Activated T-cell treated with anti-CD3 and anti-CD28 coated beads, Interleukin-2, amount 50 U/mL, for 4 hours (primary cell): Measurements from ENCODE around the gene KIT. TPM values are rescaled to one million over a fixed set of nuclear protein-coding genes. Genes with fewer than 3 reads are reported as not detected.

Experiments
- ATAC-seq, 2 donors: fragments of 200-7000 bp; cut with Tn5 transposase; one replicate each; pipeline ENCODE4 v1.10.0; 2021
- DNase-seq: peaks from one replicate; pipeline ENCODE4 v3.0.0-alpha.2; 2020
- H3K27me3 Mint-ChIP-seq: one replicate; pipeline ENCODE4 v1.8.0; 2021; ENCODE audit warnings: low read depth, mixed read lengths
- H3K36me3 Mint-ChIP-seq: one replicate; pipeline ENCODE4 v1.8.0; 2022; ENCODE audit warnings: mixed read lengths; ENCODE audit not compliant: insufficient read depth
- H3K4me1 Mint-ChIP-seq: one replicate; pipeline ENCODE4 v1.8.0; 2021; ENCODE audit warnings: low read depth, mixed read lengths
- H3K4me3 Mint-ChIP-seq: one replicate; pipeline ENCODE4 v1.8.0; 2021; ENCODE audit warnings: mild to moderate bottlenecking, moderate library complexity, mixed read lengths
- H3K9me3 Mint-ChIP-seq: one replicate; pipeline ENCODE4 v1.8.0; 2021; ENCODE audit warnings: mixed read lengths
- total RNA-seq, 3 donors: library from RNA; stranded (reverse); gene quantifications; one replicate each; pipeline ENCODE4 v1.2.1, GENCODE V29; 2021

The KIT gene
- total RNA-seq, 3 donors from 2014 or later: 0.28 to 0.65 (median 0.32) TPM

GRCh38 chr4:54707406-54707805 is 49.6 kb downstream of the KIT start:
- Mint-ChIP-seq H3K27me3 (peaks cover 9% of the 10 kb centered on the region), H3K4me1 (peaks cover 17% of the 10 kb centered on the region), H3K9me3 (no peaks in the 10 kb centered on the region), H3K36me3 (no peaks in the 10 kb centered on the region), H3K4me3 (no peak overlapping the region)
- DNase-seq (no peak), ATAC-seq (no peak)

- Mint-ChIP-seq H3K4me1 (peaks cover 17% of the 10 kb centered on the region), H3K36me3 (no peaks in the 10 kb centered on the region), H3K9me3 (no peaks in the 10 kb centered on the region), H3K27me3 (peaks cover 9% of the 10 kb centered on the region), H3K4me3 (no peak overlapping the region)
- DNase-seq (no peak), ATAC-seq (peak in 1 of 2 donors; percentile 34)
These were observed 50.9 kb downstream of the KIT start for GRCh38 chr4:54708339-54709279.

- peaks cover 9% of the 10 kb centered on the region for H3K27me3 Mint-ChIP-seq
- ATAC-seq (no peak), DNase-seq (no peak)
- peaks cover 17% of the 10 kb centered on the region for H3K4me1 Mint-ChIP-seq
- no peak overlapping the region for H3K4me3 Mint-ChIP-seq
- no peaks in the 10 kb centered on the region for H3K9me3 Mint-ChIP-seq
- no peaks in the 10 kb centered on the region for H3K36me3 Mint-ChIP-seq
These were observed 51.6 kb downstream of the KIT start for GRCh38 chr4:54709400-54709799.

GRCh38 chr4:54712206-54712605 is 54.4 kb downstream of the KIT start:
- Mint-ChIP-seq H3K9me3 (no peaks in the 10 kb centered on the region), H3K27me3 (peaks cover 8% of the 10 kb centered on the region), H3K36me3 (no peaks in the 10 kb centered on the region), H3K4me3 (no peak overlapping the region), H3K4me1 (peaks cover 17% of the 10 kb centered on the region)
- ATAC-seq: no peak
- no peak for DNase-seq

- no peaks in the 10 kb centered on the region for H3K36me3 Mint-ChIP-seq
- peaks cover 4% of the 10 kb centered on the region for H3K4me1 Mint-ChIP-seq
- no peaks in the 10 kb centered on the region for H3K27me3 Mint-ChIP-seq
- no peak for DNase-seq
- no peaks in the 10 kb centered on the region for H3K9me3 Mint-ChIP-seq
- ATAC-seq: no peak
- H3K4me3 Mint-ChIP-seq: no peak overlapping the region
These were observed 56.9 kb downstream of the KIT start for GRCh38 chr4:54714631-54715030.

GRCh38 chr4:54716478-54717065 is 58.8 kb downstream of the KIT start:
- no peaks in the 10 kb centered on the region for H3K27me3 Mint-ChIP-seq
- no peak for ATAC-seq
- H3K4me1 Mint-ChIP-seq: no peaks in the 10 kb centered on the region
- no peak overlapping the region for H3K4me3 Mint-ChIP-seq
- no peaks in the 10 kb centered on the region for H3K9me3 Mint-ChIP-seq
- no peaks in the 10 kb centered on the region for H3K36me3 Mint-ChIP-seq
- no peak for DNase-seq

- Mint-ChIP-seq H3K4me1 (no peaks in the 10 kb centered on the region), H3K27me3 (no peaks in the 10 kb centered on the region), H3K9me3 (no peaks in the 10 kb centered on the region), H3K36me3 (no peaks in the 10 kb centered on the region), H3K4me3 (no peak overlapping the region)
- DNase-seq (no peak), ATAC-seq (no peak)
These were observed 59.9 kb downstream of the KIT start for GRCh38 chr4:54717694-54718093.

GRCh38 chr4:54719378-54719777 is 61.6 kb downstream of the KIT start:
- Mint-ChIP-seq H3K36me3 (no peaks in the 10 kb centered on the region), H3K4me1 (no peaks in the 10 kb centered on the region), H3K4me3 (no peak overlapping the region), H3K27me3 (no peaks in the 10 kb centered on the region), H3K9me3 (no peaks in the 10 kb centered on the region)
- ATAC-seq: no peak
- no peak for DNase-seq

- DNase-seq: no peak
- no peak for ATAC-seq
- Mint-ChIP-seq H3K4me1 (peaks cover 2% of the 10 kb centered on the region), H3K27me3 (no peaks in the 10 kb centered on the region), H3K4me3 (no peak overlapping the region), H3K9me3 (no peaks in the 10 kb centered on the region), H3K36me3 (no peaks in the 10 kb centered on the region)
These were observed 65.5 kb downstream of the KIT start for GRCh38 chr4:54723220-54723619.

- H3K9me3 Mint-ChIP-seq: no peaks in the 10 kb centered on the region
- no peaks in the 10 kb centered on the region for H3K27me3 Mint-ChIP-seq
- H3K36me3 Mint-ChIP-seq: no peaks in the 10 kb centered on the region
- no peak for DNase-seq
- no peak overlapping the region for H3K4me3 Mint-ChIP-seq
- peaks cover 2% of the 10 kb centered on the region for H3K4me1 Mint-ChIP-seq
- no peak for ATAC-seq
These were observed 66.1 kb downstream of the KIT start for GRCh38 chr4:54723820-54724219.

- no peaks in the 10 kb centered on the region for H3K36me3 Mint-ChIP-seq
- H3K9me3 Mint-ChIP-seq: no peaks in the 10 kb centered on the region
- no peak for DNase-seq
- H3K27me3 Mint-ChIP-seq: no peaks in the 10 kb centered on the region
- H3K4me1 Mint-ChIP-seq: peaks cover 2% of the 10 kb centered on the region
- ATAC-seq: no peak
- no peak overlapping the region for H3K4me3 Mint-ChIP-seq
These were observed 69.2 kb downstream of the KIT start for GRCh38 chr4:54726907-54727306.

- Mint-ChIP-seq H3K9me3 (no peaks in the 10 kb centered on the region), H3K4me1 (peaks cover 2% of the 10 kb centered on the region), H3K27me3 (no peaks in the 10 kb centered on the region), H3K4me3 (no peak overlapping the region), H3K36me3 (no peaks in the 10 kb centered on the region)
- ATAC-seq (no peak), DNase-seq (no peak)
These were observed 69.6 kb downstream of the KIT start for GRCh38 chr4:54727346-54727745.

GRCh38 chr4:54728368-54728767 is 70.6 kb downstream of the KIT start:
- no peaks in the 10 kb centered on the region for H3K36me3 Mint-ChIP-seq
- no peaks in the 10 kb centered on the region for H3K27me3 Mint-ChIP-seq
- H3K9me3 Mint-ChIP-seq: no peaks in the 10 kb centered on the region
- no peak for ATAC-seq
- no peak for DNase-seq
- peaks cover 2% of the 10 kb centered on the region for H3K4me1 Mint-ChIP-seq
- no peak overlapping the region for H3K4me3 Mint-ChIP-seq

- H3K9me3 Mint-ChIP-seq: no peaks in the 10 kb centered on the region
- no peak for ATAC-seq
These were observed 71.5 kb downstream of the KIT start for GRCh38 chr4:54729256-54729655.

GRCh38 chr4:54730581-54730980 is 72.8 kb downstream of the KIT start:
- no peak for ATAC-seq
- no peaks in the 10 kb centered on the region for H3K36me3 Mint-ChIP-seq

More at GRCh38 chr4:54729256-54729655, 71.5 kb downstream of the KIT start:
- H3K4me3 Mint-ChIP-seq: no peak overlapping the region
- no peaks in the 10 kb centered on the region for H3K36me3 Mint-ChIP-seq
- DNase-seq: no peak
- H3K4me1 Mint-ChIP-seq: peaks cover 2% of the 10 kb centered on the region
- no peaks in the 10 kb centered on the region for H3K27me3 Mint-ChIP-seq

More at GRCh38 chr4:54730581-54730980, 72.8 kb downstream of the KIT start:
- Mint-ChIP-seq H3K27me3 (no peaks in the 10 kb centered on the region), H3K9me3 (no peaks in the 10 kb centered on the region), H3K4me3 (no peak overlapping the region), H3K4me1 (peaks cover 2% of the 10 kb centered on the region)
- DNase-seq: no peak
